Measurements from ENCODE around the gene TPPP3. TPM values are rescaled to one million over a fixed set of nuclear protein-coding genes. Genes with fewer than 3 reads are reported as not detected.

Gene TPPP3
- total and polyA plus RNA-seq, 2 donors (not counting 3 experiments of a cell fraction or from before 2014, with no cell fraction given), result 0.33 to 1.3 TPM

DNA sequence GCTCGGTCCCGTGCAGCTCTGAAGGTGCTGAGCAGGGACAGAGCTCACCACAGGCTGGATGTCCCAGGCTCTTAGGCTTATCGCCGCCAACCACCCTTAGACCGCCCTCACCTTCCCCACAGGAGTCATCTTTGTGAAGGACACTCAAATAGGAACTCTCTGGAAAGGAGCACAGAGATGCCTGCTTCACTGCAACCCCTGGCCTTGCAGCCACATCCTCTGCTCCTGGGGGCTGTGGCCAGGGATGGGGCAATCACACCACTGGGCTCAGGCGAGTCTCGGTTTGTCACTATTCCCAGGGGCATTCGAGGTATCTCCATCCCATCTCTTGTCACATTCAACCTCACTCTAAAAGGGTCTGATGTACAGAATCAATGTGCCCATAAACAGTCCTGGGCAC lies 12.0 kb upstream of the TPPP3 start:
- Histone ChIP-seq H3K4me2 (ENCODE audit: insufficient read depth, low read length) (no peak overlapping the region), H3K4me1 (ENCODE audit: control insufficient read depth, extremely low read depth, insufficient read depth, low read length) (peaks cover 20% of the 10 kb centered on the region), H3K36me3 (ENCODE audit: control insufficient read depth in 2 of 2, extremely low read depth in 1 of 2, insufficient read depth in 2 of 2, low read length in 2 of 2) (no peaks in the 10 kb centered on the region), H3K79me2 (ENCODE audit: control insufficient read depth, insufficient read depth, low read length) (no peaks in the 10 kb centered on the region), H3K9me1 (replicated peaks; ENCODE audit: control insufficient read depth, extremely low read depth, insufficient read depth, low read length) (no peaks in the 10 kb centered on the region), H3K27ac (ENCODE audit: insufficient read depth, low read depth, low read length) (no peak overlapping the region), H3K27me3 (ENCODE audit: control insufficient read depth in 2 of 2, insufficient read depth in 2 of 2, low read length in 2 of 2) (no peaks in the 10 kb centered on the region), H3K4me3 (replicated peaks in 1 of 3; ENCODE audit: insufficient read depth in 1 of 3, low read depth in 1 of 3, low read length in 3 of 3) (no peak overlapping the region), H4K20me1 (replicated peaks; ENCODE audit: control insufficient read depth, extremely low read depth, insufficient read depth, low read length) (no peaks in the 10 kb centered on the region), H3K9ac (replicated peaks; ENCODE audit: extremely low read depth, insufficient read depth, low read length) (no peak overlapping the region), H3K9me3 (replicated peaks; ENCODE audit: control insufficient read depth, insufficient read depth, low read length) (no peaks in the 10 kb centered on the region), H2AFZ (ENCODE audit: low read depth, low read length) (no peak overlapping the region)
- no peak for DNase-seq (ENCODE audit: low read depth, low spot score)
- TF ChIP-seq EZH2 (IDR thresholded peaks at IDR 0.05; ENCODE audit: borderline replicate concordance, low read depth, low read length, severe bottlenecking) (no peak), POLR2A (IDR thresholded peaks at IDR 0.05; ENCODE audit: low read depth, low read length) (no peak), GATA2 (IDR thresholded peaks at IDR 0.05; ENCODE audit: insufficient read depth, insufficient read length, low read depth, low read length) (no peak), JUN (IDR thresholded peaks at IDR 0.05; ENCODE audit: borderline replicate concordance, insufficient read depth, insufficient read length, low read depth) (no peak), MYC (IDR thresholded peaks at IDR 0.05; ENCODE audit: low read depth, low read length) (no peak), POLR2AphosphoS5 (IDR thresholded peaks at IDR 0.05; ENCODE audit: insufficient read depth, low read depth, low read length) (no peak), FOS (IDR thresholded peaks at IDR 0.05; ENCODE audit: borderline replicate concordance, insufficient read depth, low read length) (no peak)
- TF ChIP-seq, protein P1, sequence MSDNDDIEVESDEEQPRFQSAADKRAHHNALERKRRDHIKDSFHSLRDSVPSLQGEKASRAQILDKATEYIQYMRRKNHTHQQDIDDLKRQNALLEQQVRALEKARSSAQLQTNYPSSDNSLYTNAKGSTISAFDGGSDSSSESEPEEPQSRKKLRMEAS (IDR thresholded peaks at IDR 0.05; ENCODE audit: insufficient read depth, insufficient read length), result no peak
- TF ChIP-seq, protein P2, sequence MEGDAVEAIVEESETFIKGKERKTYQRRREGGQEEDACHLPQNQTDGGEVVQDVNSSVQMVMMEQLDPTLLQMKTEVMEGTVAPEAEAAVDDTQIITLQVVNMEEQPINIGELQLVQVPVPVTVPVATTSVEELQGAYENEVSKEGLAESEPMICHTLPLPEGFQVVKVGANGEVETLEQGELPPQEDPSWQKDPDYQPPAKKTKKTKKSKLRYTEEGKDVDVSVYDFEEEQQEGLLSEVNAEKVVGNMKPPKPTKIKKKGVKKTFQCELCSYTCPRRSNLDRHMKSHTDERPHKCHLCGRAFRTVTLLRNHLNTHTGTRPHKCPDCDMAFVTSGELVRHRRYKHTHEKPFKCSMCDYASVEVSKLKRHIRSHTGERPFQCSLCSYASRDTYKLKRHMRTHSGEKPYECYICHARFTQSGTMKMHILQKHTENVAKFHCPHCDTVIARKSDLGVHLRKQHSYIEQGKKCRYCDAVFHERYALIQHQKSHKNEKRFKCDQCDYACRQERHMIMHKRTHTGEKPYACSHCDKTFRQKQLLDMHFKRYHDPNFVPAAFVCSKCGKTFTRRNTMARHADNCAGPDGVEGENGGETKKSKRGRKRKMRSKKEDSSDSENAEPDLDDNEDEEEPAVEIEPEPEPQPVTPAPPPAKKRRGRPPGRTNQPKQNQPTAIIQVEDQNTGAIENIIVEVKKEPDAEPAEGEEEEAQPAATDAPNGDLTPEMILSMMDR (IDR thresholded peaks at IDR 0.05; ENCODE audit: extremely low read depth in 1 of 2, insufficient read depth in 1 of 2, low read depth in 1 of 2, low read length in 2 of 2), result no peak
- BruUV-seq (replicated peaks), result no TSS peak
- ChIA-PET CTCF (interaction anchor here (1.5 kb wide), 1 partner anchor 60 kb away, joined by 4 read pairs; no protein-coding TSS in a partner anchor), POLR2A (interaction anchor here (0.6 kb wide), 2 partner anchors 28 to 590 kb away, joined by 5 to 6 read pairs; no protein-coding TSS in a partner anchor)
- dilution Hi-C loops (cut with MboI; ENCODE audit: extremely low pct_ligation_motif_present, low sequenced_read_pairs) (no loop called here), intact Hi-C loops (cut with micrococcal nuclease) (no loop called here)
- no peak for FAIRE-seq

Measured in endothelial cell of umbilical vein (primary cell).